CD14-positive monocyte (primary cell): Measurements from ENCODE around the gene DMXL2. TPM values are rescaled to one million over a fixed set of nuclear protein-coding genes. Genes with fewer than 3 reads are reported as not detected.

ENCODE experiments used
- DNase-seq, 3 donors: peaks; one replicate each; pipeline ENCODE4 v3.0.0-alpha.2; 2011 to 2022
- H2AFZ ChIP-seq: 2 replicates; pipeline ENCODE4 v1.6.0; 2012; ENCODE audit warnings: mild to moderate bottlenecking, low read depth, low read length, inconsistent platforms; ENCODE audit not compliant: insufficient read depth, poor library complexity, severe bottlenecking
- H3K27ac ChIP-seq, 2 donors: 1 replicate in 1 of 2; 2 replicates in 1 of 2; pipeline ENCODE4 v1.5.1; 2012 to 2013; ENCODE audit warnings: low read length in 2 of 2, control low read depth in 1 of 2, inconsistent platforms in 1 of 2, low read depth in 1 of 2, mild to moderate bottlenecking in 1 of 2
- H3K27me3 ChIP-seq, 2 donors: one replicate each; pipeline versions ENCODE4 v1.6.0 to v1.6.1; 2011 to 2013; ENCODE audit warnings: low read length in 2 of 2; ENCODE audit not compliant: control insufficient read depth in 2 of 2, insufficient read depth in 2 of 2
- H3K36me3 ChIP-seq, 2 donors: replicated peaks in 1 of 2; 1 replicate in 1 of 2; 2 replicates in 1 of 2; pipeline versions ENCODE4 v1.5.1 to v1.6.1; 2012 to 2013; ENCODE audit warnings: low read length in 2 of 2, control low read depth in 1 of 2, inconsistent platforms in 1 of 2, mild to moderate bottlenecking in 1 of 2; ENCODE audit not compliant: insufficient read depth in 2 of 2, control insufficient read depth in 1 of 2
- H3K4me1 ChIP-seq, 2 donors: 1 replicate in 1 of 2; 2 replicates in 1 of 2; pipeline versions ENCODE4 v1.5.1 to v1.6.1; 2012 to 2013; ENCODE audit warnings: low read length in 2 of 2, control low read depth in 1 of 2, inconsistent platforms in 1 of 2, mild to moderate bottlenecking in 1 of 2, moderate library complexity in 1 of 2; ENCODE audit not compliant: insufficient read depth in 2 of 2, control insufficient read depth in 1 of 2
- H3K4me2 ChIP-seq: replicated peaks from 2 replicates; pipeline ENCODE3; 2012; ENCODE audit warnings: low read length, moderate library complexity, mild to moderate bottlenecking; ENCODE audit not compliant: poor library complexity, severe bottlenecking; ENCODE audit errors: extremely low read depth
- H3K4me3 ChIP-seq, 3 experiments: fragments of 200-600 bp in 1 of 3; sonication (generic) in 1 of 3; replicated peaks in 1 of 3; 1 replicate in 2 of 3; 2 replicates in 1 of 3; pipeline ENCODE4 v1.5.1; 2011 to 2013; ENCODE audit warnings: low read length in 3 of 3, mild to moderate bottlenecking in 3 of 3, control low read depth in 2 of 3, low read depth in 2 of 3, inconsistent platforms in 1 of 3, moderate library complexity in 1 of 3
- H3K79me2 ChIP-seq: 2 replicates; pipeline ENCODE4 v1.6.0; 2012; ENCODE audit warnings: mild to moderate bottlenecking, control low read depth, inconsistent platforms, low read length, moderate library complexity; ENCODE audit not compliant: insufficient read depth
- H3K9ac ChIP-seq: 2 replicates; pipeline ENCODE4 v1.6.0; 2017; ENCODE audit warnings: low read length, mild to moderate bottlenecking; ENCODE audit not compliant: insufficient read depth, poor library complexity, severe bottlenecking
- H3K9me3 ChIP-seq, 2 donors: replicated peaks in 1 of 2; 1 replicate in 1 of 2; 2 replicates in 1 of 2; pipeline versions ENCODE4 v1.5.1 to v1.6.1; 2012 to 2013; ENCODE audit warnings: low read length in 2 of 2, control low read depth in 1 of 2; ENCODE audit not compliant: control insufficient read depth in 1 of 2, insufficient read depth in 1 of 2
- H4K20me1 ChIP-seq: 2 replicates; pipeline ENCODE4 v1.6.0; 2012; ENCODE audit warnings: mild to moderate bottlenecking, low read length, control low read depth, moderate library complexity; ENCODE audit not compliant: insufficient read depth
- H3K27ac Mint-ChIP-seq, 7 donors: one replicate each; pipeline ENCODE4 v1.8.0; 2020; ENCODE audit warnings: mild to moderate bottlenecking in 7 of 7, mixed read lengths in 7 of 7, moderate library complexity in 6 of 7, inconsistent platforms in 2 of 7
- H3K27me3 Mint-ChIP-seq, 3 donors: one replicate each; pipeline ENCODE4 v1.8.0; 2021 to 2022; ENCODE audit warnings: low read depth in 3 of 3, mild to moderate bottlenecking in 3 of 3, mixed read lengths in 3 of 3, moderate library complexity in 3 of 3, inconsistent platforms in 1 of 3
- H3K36me3 Mint-ChIP-seq, 2 donors: one replicate each; pipeline ENCODE4 v1.8.0; 2020; ENCODE audit warnings: mixed read lengths in 2 of 2, inconsistent platforms in 1 of 2, mild to moderate bottlenecking in 1 of 2
- H3K4me1 Mint-ChIP-seq: one replicate; pipeline ENCODE4 v1.8.0; 2020; ENCODE audit warnings: mild to moderate bottlenecking, mixed read lengths
- H3K4me3 Mint-ChIP-seq, 2 donors: one replicate each; pipeline ENCODE4 v1.8.0; 2020; ENCODE audit warnings: mild to moderate bottlenecking in 2 of 2, mixed read lengths in 2 of 2, moderate library complexity in 1 of 2
- H3K9me3 Mint-ChIP-seq, 7 donors: one replicate each; pipeline ENCODE4 v1.8.0; 2020 to 2022; ENCODE audit warnings: mixed read lengths in 7 of 7, mild to moderate bottlenecking in 6 of 7, moderate library complexity in 6 of 7, inconsistent platforms in 2 of 7
- CTCF ChIP-seq: fragments of 200-600 bp; IDR thresholded peaks from one replicate; pipeline ENCODE4 v1.8.0; 2022; ENCODE audit warnings: antibody characterized with exemption, mild to moderate bottlenecking
- WGBS: methylation state at CpG from one replicate; pipeline ENCODE4 v1.1.5; 2013; ENCODE audit warnings: missing lambda C conversion rate; ENCODE audit not compliant: insufficient coverage; 5-methylcytosine and 5-hydroxymethylcytosine counted together
- intact Hi-C, 2 donors: fragments of 100-400 bp; cut with micrococcal nuclease; formaldehyde crosslinking; loops; one replicate each; pipeline versions ENCODE4 v1.15.0 to v1.15.1; 2023
- polyA plus RNA-seq, 3 donors: library from polyadenylated mRNA; depleted of rRNA in 1 of 3; unstranded in 2 of 3; stranded (reverse) in 1 of 3; fragments of 300-500 nt in 2 of 3; fragments of >200 nt in 1 of 3; fragmentation: Illumina TruSeq in 2 of 3; gene quantifications; 1 replicate in 2 of 3; 2 replicates in 1 of 3; pipeline ENCODE4 v1.2.3, GENCODE V29; 2012 to 2021

DMXL2 gene
- polyA plus RNA-seq, 3 donors: 29.1 to 449 (median 45.5) TPM

GRCh38 chr15:51620122-51620521 is 2.4 kb downstream of the DMXL2 start:
- DNase-seq: peak in 1 of 3 donors; percentile 19
- Mint-ChIP-seq H3K4me3 (peak overlapping the region; percentile 98 to 99), H3K36me3 (peaks cover 20 to 30% of the 10 kb centered on the region in 2 donors), H3K27me3 (no peaks in the 10 kb centered on the region), H3K9me3 (no peaks in the 10 kb centered on the region), H3K27ac (peak overlapping the region; percentile 98 to 100 (median 99)), H3K4me1 (peaks cover 60% of the 10 kb centered on the region)
- TF ChIP-seq CTCF: no peak
- peak overlapping the region; percentile 78 to 99 (median 95) for H3K4me3 ChIP-seq
- H3K9ac ChIP-seq: peak overlapping the region; percentile 99
- 80% methylated on average over 1 of the region's 3 CpGs for WGBS
- no peak overlapping the region for H2AFZ ChIP-seq
- no peaks in the 10 kb centered on the region for H3K9me3 ChIP-seq
- H3K4me1 ChIP-seq: peaks cover 50 to 70% of the 10 kb centered on the region in 2 donors
- H3K79me2 ChIP-seq: peaks cover 82% of the 10 kb centered on the region
- peaks cover 11 to 16% of the 10 kb centered on the region in 2 donors for H3K36me3 ChIP-seq
- no peaks in the 10 kb centered on the region for H3K27me3 ChIP-seq
- peak overlapping the region; percentile 92 for H3K4me2 ChIP-seq
- peaks cover 40% of the 10 kb centered on the region for H4K20me1 ChIP-seq
- intact Hi-C loops: loop anchor here (5.0 to 10.0 kb wide), 3 partner anchors 33 to 395 kb away; partner anchors contain the start of genes LYSMD2 (in 1 of the 2) and MAPK6 (in 1 of the 2)
- H3K27ac ChIP-seq: peak overlapping the region in 1 of 2 donors; percentile 98

GRCh38 chr15:51619331-51620035 is 3.1 kb downstream of the DMXL2 start:
- intact Hi-C loops: loop anchor here (5.0 to 10.0 kb wide), 3 partner anchors 32 to 395 kb away; partner anchors contain the start of genes LYSMD2 (in 1 of the 2) and MAPK6 (in 1 of the 2)
- peaks cover 88% of the 10 kb centered on the region for H3K79me2 ChIP-seq
- peak overlapping the region; percentile 99 for H3K9ac ChIP-seq
- peaks cover 14 to 22% of the 10 kb centered on the region in 2 donors for H3K36me3 ChIP-seq
- H3K27me3 ChIP-seq: no peaks in the 10 kb centered on the region
- H3K4me1 Mint-ChIP-seq: peaks cover 54% of the 10 kb centered on the region
- H3K4me2 ChIP-seq: peak overlapping the region; percentile 92
- peaks cover 47% of the 10 kb centered on the region for H4K20me1 ChIP-seq
- H3K27ac Mint-ChIP-seq: peak overlapping the region; percentile 95 to 100 (median 99)
- H2AFZ ChIP-seq: no peak overlapping the region
- no peaks in the 10 kb centered on the region for H3K27me3 Mint-ChIP-seq
- no peaks in the 10 kb centered on the region for H3K9me3 Mint-ChIP-seq
- H3K4me3 ChIP-seq: peak overlapping the region; percentile 78 to 99 (median 95)
- H3K27ac ChIP-seq: peak overlapping the region; percentile 71 to 98
- H3K9me3 ChIP-seq: no peaks in the 10 kb centered on the region
- peaks cover 43 to 68% of the 10 kb centered on the region in 2 donors for H3K4me1 ChIP-seq
- H3K36me3 Mint-ChIP-seq: peaks cover 26 to 36% of the 10 kb centered on the region in 2 donors
- DNase-seq: peak; percentile 94 to 97 (median 95)
- H3K4me3 Mint-ChIP-seq: peak overlapping the region; percentile 78 to 92
- 0% methylated on average over 1 of the region's 6 CpGs for WGBS
- TF ChIP-seq CTCF: no peak
